ENCODE data around the gene TDRKH.

The TDRKH gene

DNA sequence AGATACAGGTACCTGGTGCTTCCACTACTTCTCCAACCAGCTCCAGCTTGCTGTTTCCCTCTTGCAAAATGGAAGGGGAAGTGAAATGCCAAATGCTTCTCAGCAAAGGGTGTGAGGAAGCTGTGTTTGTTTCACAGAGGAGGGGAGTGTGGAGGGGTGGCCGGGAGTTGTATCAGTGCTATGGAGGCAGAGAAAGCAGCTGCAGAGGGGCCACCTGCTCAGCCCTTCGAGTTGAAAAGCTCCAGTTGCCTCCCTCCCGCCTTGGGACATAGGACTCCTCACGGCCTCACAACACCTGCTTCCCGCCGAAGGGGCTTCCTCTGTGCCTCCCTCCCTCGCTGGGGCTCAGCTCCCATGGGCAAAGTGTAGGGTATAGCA lies 27.0 kb upstream of the TDRKH start:
- ChIA-PET CTCF (no interaction called here), POLR2A (no interaction called here)
- no peak for DNase-seq (ENCODE audit: low read depth, low spot score)
- no peak overlapping the region for H3K4me3 ChIP-seq (ENCODE audit: low read depth, low read length)
- TF ChIP-seq, protein P1, sequence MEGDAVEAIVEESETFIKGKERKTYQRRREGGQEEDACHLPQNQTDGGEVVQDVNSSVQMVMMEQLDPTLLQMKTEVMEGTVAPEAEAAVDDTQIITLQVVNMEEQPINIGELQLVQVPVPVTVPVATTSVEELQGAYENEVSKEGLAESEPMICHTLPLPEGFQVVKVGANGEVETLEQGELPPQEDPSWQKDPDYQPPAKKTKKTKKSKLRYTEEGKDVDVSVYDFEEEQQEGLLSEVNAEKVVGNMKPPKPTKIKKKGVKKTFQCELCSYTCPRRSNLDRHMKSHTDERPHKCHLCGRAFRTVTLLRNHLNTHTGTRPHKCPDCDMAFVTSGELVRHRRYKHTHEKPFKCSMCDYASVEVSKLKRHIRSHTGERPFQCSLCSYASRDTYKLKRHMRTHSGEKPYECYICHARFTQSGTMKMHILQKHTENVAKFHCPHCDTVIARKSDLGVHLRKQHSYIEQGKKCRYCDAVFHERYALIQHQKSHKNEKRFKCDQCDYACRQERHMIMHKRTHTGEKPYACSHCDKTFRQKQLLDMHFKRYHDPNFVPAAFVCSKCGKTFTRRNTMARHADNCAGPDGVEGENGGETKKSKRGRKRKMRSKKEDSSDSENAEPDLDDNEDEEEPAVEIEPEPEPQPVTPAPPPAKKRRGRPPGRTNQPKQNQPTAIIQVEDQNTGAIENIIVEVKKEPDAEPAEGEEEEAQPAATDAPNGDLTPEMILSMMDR (IDR thresholded peaks at IDR 0.05; ENCODE audit: insufficient read depth, low read length, missing control alignments) = no peak

DNA sequence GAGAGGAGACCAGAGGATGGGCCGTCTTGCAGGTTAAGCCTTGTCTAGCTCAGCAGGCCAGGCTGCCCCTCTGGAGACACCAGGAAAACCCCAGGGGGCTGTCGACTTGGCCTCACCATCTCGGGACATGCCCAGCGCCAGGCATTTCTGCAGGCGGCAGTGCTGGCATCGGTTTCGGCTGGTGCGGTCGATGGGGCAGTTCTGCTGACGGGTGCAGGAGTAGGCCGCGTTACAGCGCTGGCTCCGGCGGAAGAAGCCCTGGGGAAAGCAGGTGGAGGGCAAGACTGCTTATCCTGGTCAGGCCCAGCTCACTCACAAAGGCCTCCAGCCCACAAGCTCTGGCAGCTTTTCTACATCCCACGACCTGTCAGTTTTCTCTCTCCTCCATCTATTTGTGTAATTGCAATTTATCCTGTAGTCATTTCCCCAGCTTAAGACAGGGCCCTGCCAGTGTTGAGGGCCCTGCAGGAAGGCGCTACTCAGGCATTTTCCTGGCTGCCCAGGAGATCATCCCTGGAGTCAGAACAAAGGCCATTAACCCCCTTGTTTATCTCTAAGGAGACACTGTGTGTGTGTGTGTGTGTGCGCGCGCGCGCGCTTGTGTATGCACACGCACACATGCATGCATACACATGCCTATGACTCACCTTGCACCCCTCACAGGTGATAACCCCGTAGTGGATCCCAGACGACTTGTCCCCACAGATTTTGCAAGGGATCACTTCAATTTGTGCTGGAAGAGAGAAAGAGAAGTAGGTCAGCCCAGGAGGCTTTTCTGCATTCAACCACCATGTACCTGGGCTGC lies 26.4 kb upstream of the TDRKH start:
- TF ChIP-seq, protein P1 (IDR thresholded peaks at IDR 0.05; ENCODE audit: insufficient read depth, low read length, missing control alignments) = no peak
- ChIA-PET POLR2A (no interaction called here), CTCF (no interaction called here)
- no peak overlapping the region for H3K4me3 ChIP-seq (ENCODE audit: low read depth, low read length)
- DNase-seq (ENCODE audit: low read depth, low spot score) = no peak

DNA sequence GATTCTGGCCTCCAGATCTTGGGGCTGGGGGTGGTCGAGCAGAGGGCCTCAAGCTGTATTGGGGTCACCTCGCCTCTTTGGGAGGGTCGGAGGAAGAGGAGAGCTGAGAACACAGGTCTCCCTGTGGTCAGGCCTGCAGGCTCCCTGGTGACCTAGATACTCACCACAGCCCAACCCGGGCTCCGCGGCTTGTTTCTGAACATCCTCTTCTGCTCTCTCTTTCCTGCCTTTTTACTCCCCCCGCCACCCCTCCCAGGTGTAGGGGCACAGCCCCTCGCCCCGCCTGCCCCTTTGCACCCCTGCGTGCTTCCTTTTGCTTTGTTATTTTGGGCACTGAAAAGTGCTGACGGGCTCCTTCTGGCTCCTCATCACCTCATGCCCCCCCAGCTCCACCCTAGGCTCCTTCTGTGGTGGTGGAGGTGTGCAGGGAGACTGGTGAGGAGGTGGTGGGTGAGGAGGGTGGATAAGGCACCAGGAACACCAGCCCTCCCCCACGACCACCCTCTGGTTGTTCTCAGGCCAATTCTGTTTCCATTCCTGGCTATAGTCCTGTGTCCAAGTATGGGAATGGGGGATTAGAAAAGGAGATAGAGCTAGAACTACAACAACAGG lies 25.5 kb upstream of the TDRKH start:
- CTCF ChIA-PET = no interaction called here
- TF ChIP-seq, protein P1 (IDR thresholded peaks at IDR 0.05; ENCODE audit: insufficient read depth, low read length, missing control alignments) = no peak
- POLR2A ChIA-PET = no interaction called here
- H3K4me3 ChIP-seq (ENCODE audit: low read depth, low read length) = no peak overlapping the region
- DNase-seq (ENCODE audit: low read depth, low spot score) = no peak

DNA sequence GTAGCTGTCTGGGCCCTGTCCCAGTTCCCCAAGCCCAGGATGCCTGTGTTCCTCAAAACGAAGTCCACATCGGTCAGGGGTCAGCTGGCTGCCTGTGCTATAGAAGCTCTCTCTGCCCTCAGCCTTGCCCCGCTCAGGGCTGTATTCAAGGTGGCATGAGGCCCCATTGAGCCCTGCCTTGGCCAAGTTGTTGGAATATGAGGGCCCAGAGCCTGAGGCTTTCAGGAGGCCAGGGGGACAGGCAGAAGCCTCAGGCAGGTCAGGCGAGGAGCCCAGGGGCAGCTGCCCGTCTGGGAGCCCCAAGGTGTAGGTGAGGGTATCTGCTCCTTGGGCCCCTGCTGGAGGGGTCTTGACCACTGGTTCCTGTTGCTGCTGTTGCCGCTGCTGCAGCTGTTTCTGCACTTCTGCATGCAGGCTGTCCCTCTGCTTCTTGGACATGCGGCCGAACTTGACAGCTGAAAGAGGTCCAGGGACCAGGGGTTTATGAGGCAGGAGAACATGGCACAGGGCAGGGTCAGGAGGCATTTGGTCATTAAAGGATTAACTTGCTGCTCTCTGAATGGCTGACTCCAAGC lies 24.8 kb upstream of the TDRKH start:
- no peak overlapping the region for H3K4me3 ChIP-seq (ENCODE audit: low read depth, low read length)
- CTCF ChIA-PET = no interaction called here
- TF ChIP-seq, protein P1 (IDR thresholded peaks at IDR 0.05; ENCODE audit: insufficient read depth, low read length, missing control alignments) = no peak
- DNase-seq (ENCODE audit: low read depth, low spot score) = no peak
- POLR2A ChIA-PET = no interaction called here

DNA sequence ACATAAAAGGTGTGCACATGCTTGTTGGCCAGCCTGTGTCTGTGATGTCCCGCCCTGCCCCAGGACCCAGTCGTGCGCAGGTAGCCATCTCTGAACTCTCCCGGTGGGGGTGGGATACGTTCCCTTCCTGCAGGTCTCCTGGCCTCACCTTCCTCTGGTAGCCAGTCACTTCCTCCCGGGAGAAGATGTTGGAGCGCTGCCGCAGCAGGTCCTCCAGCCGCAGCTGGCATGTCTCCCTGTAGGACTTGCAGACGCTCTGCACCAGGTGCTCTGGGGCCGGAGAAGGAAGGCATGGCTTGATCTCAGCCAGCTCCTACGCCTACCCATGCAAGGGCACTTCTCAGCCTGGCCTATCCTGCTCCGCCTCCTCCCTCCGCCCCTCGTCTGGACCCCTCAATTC lies 24.1 kb upstream of the TDRKH start:
- ChIA-PET CTCF (no interaction called here), POLR2A (no interaction called here)

More for the DNA sequence above, 24.1 kb upstream of the TDRKH start:
- TF ChIP-seq, protein P1 (IDR thresholded peaks at IDR 0.05; ENCODE audit: insufficient read depth, low read length, missing control alignments) = no peak
- no peak for DNase-seq (ENCODE audit: low read depth, low spot score)
- no peak overlapping the region for H3K4me3 ChIP-seq (ENCODE audit: low read depth, low read length)
